Kasumi-1 (cell line): Measurements from ENCODE around the gene N4BP3.
A peak's percentile ranks its signal among the peaks of the same experiment; 100 is the strongest.

ENCODE experiments used
- DNase-seq, 2 experiments: peaks; one replicate each; lab custom pipeline; 2025; lab: John Stamatoyannopoulos, UW

Gene N4BP3

DNA sequence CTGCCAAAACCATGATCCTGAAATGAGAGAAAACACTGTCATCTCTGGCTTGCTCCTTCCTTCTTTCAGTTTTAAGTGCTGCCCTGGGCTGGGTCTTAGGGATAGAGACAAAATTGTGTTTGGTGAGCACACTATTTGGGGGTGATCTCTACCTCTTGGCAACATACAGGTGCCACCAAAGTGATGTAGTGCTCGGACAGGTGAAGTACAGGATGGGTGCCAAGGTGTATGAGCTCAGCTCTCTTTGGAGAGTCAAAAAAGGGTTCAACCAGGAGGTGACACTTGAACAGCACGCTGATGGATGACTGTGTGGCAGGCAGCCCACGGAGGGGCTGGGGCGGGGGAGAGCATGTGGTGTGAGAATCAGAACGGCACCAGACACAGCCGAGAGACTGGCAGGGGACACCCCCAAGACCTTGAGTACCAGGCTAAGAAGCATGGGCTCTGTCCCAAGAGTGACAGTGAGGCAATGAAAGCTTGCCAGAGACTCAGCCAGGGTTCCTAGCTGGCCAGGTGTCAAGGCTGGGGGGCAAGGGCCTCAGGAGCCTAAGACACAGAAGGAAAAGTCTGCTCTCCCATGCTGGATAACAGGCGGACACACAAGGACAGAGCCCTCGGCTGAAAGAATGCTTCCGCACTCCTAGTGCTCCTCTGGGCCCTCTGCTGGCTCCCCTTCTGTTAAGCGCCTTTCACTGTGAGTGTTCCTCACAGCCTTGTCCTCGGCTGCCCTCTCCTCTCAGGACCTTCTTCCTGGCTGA is 37.8 kb downstream of the N4BP3 start:
- DNase-seq = no peak

GRCh38 chr5:178152491-178153444 is 39.4 kb downstream of the N4BP3 start:
- no peak for DNase-seq

DNA sequence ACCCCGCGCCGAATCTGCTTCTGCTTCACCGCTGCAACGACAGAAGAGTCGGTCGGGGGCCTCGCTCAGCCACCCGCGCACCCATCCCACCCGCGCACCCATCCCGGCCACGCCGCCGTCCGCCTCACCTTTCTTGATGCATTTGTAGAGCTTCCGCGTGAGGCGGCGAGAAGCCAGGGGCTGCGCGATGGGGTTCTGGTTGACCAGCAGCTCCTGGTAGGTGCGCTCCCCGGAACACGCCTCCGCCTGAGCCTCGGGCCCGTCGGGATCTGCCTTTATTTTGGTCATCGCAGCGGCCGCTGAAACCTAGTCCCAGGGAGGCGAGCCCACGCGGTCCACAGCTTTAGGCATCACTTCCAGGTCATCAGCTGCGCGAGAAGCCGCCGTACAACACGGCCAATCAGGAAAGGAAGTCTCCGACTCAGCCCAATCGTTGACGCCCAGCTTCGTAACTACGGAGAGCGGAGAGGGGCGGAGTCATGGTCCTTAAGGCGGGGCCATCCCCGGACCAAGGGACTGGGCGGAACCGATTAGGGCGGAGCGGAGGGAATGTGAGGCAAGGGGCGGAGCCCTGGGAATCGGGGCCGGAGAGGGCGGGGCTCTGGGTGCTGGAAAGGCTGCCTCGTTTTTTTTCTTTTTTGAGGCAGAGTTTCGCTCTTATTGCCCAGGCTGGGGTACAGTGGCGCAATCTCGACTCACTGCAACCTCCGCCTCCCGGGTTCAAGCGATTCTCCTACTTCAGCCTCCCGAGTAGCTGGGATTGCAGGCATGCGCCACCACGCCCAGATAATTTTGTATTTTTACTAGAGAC is 40.4 kb downstream of the N4BP3 start, which contains the start of gene NHP2:
Gene NHP2 (minus strand): TSS at position 356 of the 811 bp plus-strand sequence. CDS start 68 bp downstream, at position 288.
- peak; percentile 99 for DNase-seq

DNA sequence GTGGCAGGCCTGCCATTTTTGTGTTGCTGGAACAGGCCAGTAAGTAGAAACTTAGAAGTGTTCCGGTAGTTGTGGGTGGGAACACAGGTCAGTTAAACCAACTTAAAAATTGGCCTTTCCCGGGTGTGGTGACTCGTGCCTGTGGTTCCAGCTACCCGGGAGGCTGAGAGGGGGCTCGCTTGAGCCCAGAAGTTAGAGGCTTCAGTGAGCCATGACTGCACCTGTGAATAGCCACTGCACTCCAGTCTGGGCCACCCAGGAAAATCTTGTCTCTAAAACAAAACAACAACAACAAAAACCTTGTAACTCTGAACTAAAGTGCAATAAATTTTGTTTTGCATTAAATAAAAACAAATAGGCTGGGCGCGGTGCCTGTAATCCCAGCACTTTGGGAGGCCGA is 41.7 kb downstream of the N4BP3 start:
- no peak for DNase-seq

GRCh38 chr5:178160176-178160575 is 46.8 kb downstream of the N4BP3 start:
- no peak for DNase-seq

DNA sequence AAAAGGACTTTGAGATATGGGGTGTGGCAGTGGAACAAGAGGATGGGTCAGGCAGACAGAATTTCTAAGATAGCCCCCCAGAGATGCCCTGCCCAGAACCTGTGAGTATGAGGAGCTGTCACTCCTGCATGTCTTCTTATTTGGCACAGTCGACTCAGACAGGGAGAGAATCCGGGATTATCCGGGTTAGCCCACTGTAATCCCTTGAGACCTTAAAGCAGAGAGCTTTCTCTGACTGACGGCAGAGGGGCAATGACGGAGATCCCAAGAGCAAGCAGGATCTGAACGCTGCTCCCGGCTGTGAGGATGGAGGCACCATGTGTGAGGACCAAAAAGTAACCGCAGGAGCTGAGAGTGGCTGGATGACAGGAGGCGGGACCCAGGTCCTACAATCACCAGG is 49.1 kb downstream of the N4BP3 start:
- no peak for DNase-seq

DNA sequence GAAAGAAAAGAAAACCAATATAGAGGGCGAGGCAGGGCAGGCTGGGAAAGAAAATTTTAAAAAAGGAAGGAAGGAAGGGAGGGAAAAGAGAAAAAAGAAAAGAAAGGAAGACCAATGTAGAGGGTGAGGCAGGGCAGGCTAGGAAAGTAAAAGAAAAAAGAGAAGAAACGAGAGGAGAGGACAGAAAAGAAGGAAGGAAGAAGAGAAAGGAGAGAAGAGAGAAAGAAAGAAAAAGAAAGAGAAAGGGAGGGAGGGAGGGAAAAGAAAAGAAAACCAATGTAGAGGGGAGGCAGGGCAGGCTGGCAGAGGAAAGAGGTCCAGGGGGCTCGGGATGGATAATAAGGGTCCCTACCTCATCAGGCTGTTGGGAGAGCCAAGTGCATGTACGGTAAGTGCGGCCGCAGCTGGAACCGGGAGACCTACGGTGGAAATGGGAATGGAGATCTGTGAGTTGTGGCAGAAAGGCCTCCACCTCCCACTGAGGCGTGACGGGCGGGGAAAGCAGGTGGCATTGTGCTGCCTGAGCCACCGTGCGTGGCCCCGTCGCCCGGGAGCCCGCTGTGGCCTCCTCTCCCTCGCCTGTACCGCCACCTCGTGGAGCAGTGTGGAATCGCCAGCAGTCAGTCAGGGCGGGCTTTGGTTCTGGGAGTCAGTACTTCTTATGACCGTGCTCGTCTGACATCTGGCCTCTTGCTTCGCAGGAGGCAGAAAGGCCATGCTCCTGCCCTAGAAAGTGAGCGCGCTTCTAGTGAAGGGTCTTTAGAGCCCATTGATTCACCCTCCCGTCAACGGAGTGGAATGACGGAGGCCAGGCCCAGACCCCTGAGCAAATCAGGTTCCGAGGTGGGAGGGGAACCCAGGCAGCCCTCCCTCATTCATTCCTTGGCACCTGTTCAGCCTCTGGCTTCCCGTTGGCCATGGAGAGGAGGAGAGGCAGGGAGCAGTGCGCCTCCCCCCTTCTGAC is 50.7 kb downstream of the N4BP3 start:
- peak; percentile 75 to 82 for DNase-seq

- no peak for DNase-seq
These were observed 52.2 kb downstream of the N4BP3 start for GRCh38 chr5:178165581-178165980.

DNA sequence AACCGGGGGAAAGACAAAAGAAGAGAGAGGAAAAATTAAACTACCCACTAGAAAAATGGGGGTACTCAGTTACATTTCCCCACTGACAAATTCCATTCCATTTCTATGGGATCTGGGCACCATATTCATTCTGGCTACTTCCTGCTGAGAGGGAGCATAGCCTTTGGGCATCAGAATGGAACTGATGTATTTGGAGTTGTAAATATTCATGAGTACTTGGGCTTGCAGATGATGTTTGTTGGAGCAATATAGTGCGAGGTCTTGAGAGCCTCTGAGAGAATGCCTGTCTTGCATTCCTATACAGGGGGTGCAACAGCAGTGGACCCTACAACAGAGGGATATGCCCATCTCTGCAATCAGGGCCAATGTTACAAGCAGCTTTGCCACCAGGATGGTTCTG is 57.1 kb downstream of the N4BP3 start:
- no peak for DNase-seq

- DNase-seq = no peak
These were observed 61.1 kb downstream of the N4BP3 start for GRCh38 chr5:178174456-178174855.
